Skeletal muscle tissue (tissue), 4 donors: Measurements from ENCODE around the gene MRPL9. TPM values are rescaled to one million over a fixed set of nuclear protein-coding genes. Genes with fewer than 3 reads are reported as not detected.

Experiments used
- H3K27ac ChIP-seq: one replicate; pipeline ENCODE4 v1.7.0; 2013; ENCODE audit warnings: mild to moderate bottlenecking, low read depth, low read length, inconsistent platforms
- H3K27me3 ChIP-seq, 3 donors: one replicate each; pipeline ENCODE4 v1.7.0; 2013; ENCODE audit warnings: low read length in 3 of 3; ENCODE audit not compliant: control insufficient read depth in 3 of 3, insufficient read depth in 3 of 3
- H3K36me3 ChIP-seq, 3 donors: one replicate each; pipeline ENCODE4 v1.7.0; 2013; ENCODE audit warnings: low read length in 3 of 3; ENCODE audit not compliant: control insufficient read depth in 3 of 3, insufficient read depth in 3 of 3
- H3K4me1 ChIP-seq, 3 donors: one replicate each; pipeline ENCODE4 v1.7.0; 2013; ENCODE audit warnings: low read length in 3 of 3, mild to moderate bottlenecking in 3 of 3; ENCODE audit not compliant: control insufficient read depth in 3 of 3, insufficient read depth in 3 of 3
- H3K4me3 ChIP-seq, 3 donors: one replicate each; pipeline ENCODE4 v1.7.0; 2013; ENCODE audit warnings: low read length in 3 of 3
- H3K9ac ChIP-seq, 3 donors: one replicate each; pipeline ENCODE4 v1.7.0; 2013; ENCODE audit warnings: low read length in 3 of 3, mild to moderate bottlenecking in 3 of 3, moderate library complexity in 2 of 3, low read depth in 1 of 3
- H3K9me3 ChIP-seq, 3 donors: one replicate each; pipeline ENCODE4 v1.7.0; 2013; ENCODE audit warnings: low read length in 3 of 3; ENCODE audit not compliant: control insufficient read depth in 3 of 3
- total RNA-seq: library from RNA; depleted of rRNA; stranded (reverse); fragments of >200 nt; gene quantifications from one replicate; pipeline ENCODE4 v1.2.3, GENCODE V29; 2014
- donor health status: Osteomylitis.

The MRPL9 gene
- 90.3 TPM for total RNA-seq

DNA sequence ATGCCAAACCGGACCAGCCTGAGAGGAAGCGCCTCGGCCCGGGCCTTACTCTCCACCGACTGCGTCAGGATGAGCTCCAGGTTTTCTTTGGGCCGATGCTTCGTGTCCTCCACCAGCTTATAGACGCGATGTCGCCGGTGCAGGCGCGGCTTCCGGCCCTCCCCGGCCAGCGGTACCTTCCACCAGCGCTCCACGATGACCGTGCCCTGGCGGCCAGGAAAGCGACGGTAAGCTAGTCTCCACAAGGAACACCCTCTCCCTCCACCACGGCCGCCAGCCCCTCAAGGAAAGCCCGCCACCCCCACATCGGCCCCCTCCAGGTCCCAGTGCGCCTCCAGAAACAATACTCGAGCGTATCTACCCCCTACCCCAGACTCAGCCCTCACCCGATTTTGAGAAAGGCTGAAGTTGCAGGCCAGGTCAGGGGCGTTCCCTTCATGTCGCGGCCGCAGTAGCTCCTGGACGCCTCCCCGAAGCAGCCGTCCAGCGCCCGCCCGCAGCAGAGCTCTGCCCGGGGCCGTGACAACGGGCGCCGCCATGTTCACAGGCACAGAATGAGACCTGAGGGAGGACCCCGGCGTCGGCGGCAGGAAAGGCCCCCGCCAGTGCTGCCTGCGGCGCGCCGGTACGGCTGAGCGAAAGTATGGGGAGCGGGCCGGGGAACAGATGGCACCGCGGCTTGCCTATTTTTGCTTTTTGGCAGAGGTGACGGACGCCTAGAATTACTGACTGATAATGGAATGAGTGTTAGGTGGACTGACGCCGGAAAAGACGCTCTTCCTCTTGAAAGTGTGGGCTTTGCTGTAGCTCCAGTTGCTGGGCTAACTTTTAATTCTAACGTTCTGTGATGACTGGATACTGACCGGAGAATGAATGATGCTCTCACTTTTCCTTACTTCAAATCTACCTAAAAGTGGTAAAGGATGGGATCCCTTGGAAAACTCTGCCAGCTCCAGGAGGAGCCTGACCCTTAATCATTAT is at the start of gene MRPL9:
Gene MRPL9, minus strand, starts transcription at position 556 of the 981 bp plus-strand sequence. Its CDS starts 17 bp downstream, at position 539.
- H3K27ac ChIP-seq = peak within 1 kb of the TSS; percentile 86
- no peaks in the 10 kb centered on the region for H3K9me3 ChIP-seq
- H3K36me3 ChIP-seq = peaks cover 18 to 31% (median 28%) of the 10 kb centered on the region in 3 donors
- peaks cover 8 to 11% (median 11%) of the 10 kb centered on the region in 3 donors for H3K4me1 ChIP-seq
- no peaks in the 10 kb centered on the region for H3K27me3 ChIP-seq
- peak within 1 kb of the TSS; percentile 76 to 90 (median 85) for H3K4me3 ChIP-seq
- H3K9ac ChIP-seq = peak within 1 kb of the TSS; percentile 75 to 92 (median 75)

DNA sequence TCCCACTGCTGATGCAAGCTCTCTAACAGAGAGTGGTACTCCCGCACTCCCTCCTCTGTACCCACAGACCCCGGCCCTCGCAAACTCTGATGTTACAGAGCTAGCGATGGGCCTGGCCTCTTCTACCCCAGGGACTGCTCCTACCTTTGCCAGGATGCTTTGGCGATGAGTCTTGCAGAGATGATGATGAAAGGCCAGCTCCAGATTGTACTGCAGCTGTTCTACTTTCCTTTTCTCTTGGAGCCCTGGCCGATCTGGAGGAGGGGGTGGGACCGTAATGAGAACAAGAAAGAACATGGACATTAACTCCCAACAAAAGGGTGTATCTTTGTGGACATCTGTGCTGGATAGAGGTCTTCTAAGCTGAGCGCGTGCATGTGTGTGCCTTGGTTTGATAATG is 47.9 kb upstream of the MRPL9 start:
- H3K4me3 ChIP-seq = no peak overlapping the region
- peaks cover 55 to 63% (median 56%) of the 10 kb centered on the region in 3 donors for H3K36me3 ChIP-seq
- H3K9me3 ChIP-seq = no peaks in the 10 kb centered on the region
- H3K9ac ChIP-seq = no peak overlapping the region
- no peak overlapping the region for H3K27ac ChIP-seq
- peaks cover 0 to 13% (median 0%) of the 10 kb centered on the region in 3 donors for H3K4me1 ChIP-seq
- H3K27me3 ChIP-seq = peaks cover 0 to 5% (median 0%) of the 10 kb centered on the region in 3 donors

DNA sequence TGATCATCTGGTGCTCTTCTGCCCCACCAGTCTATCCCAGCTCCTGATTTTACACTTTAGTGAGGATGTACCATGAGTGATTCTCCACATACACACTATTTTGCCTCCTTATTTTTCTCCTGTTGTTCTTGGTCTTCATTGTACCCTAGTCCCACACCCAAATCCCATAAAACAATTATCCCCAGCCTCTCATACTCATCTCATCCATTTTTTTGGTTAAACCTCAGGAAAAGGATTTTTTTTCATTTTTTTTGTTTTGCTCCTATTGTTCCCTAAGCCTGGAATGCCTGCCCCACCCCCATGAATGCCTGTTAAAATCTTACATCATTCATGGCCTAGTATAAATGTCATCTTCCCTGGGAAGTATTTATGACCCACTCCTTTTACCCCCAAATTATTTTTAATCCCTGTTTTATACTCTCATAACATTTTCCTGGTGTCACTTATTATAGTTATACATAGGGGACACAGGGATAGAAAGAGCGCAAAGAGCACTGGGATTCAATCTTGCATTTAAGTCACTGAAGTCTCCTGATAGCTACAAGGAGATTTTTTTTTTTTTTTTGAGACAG is 46.8 kb upstream of the MRPL9 start:
- Histone ChIP-seq H3K27me3 (peaks cover 0 to 5% (median 0%) of the 10 kb centered on the region in 3 donors), H3K36me3 (peaks cover 48 to 53% (median 50%) of the 10 kb centered on the region in 3 donors), H3K9me3 (no peaks in the 10 kb centered on the region), H3K4me1 (peaks cover 0 to 13% (median 0%) of the 10 kb centered on the region in 3 donors), H3K9ac (no peak overlapping the region), H3K27ac (no peak overlapping the region), H3K4me3 (no peak overlapping the region)

DNA sequence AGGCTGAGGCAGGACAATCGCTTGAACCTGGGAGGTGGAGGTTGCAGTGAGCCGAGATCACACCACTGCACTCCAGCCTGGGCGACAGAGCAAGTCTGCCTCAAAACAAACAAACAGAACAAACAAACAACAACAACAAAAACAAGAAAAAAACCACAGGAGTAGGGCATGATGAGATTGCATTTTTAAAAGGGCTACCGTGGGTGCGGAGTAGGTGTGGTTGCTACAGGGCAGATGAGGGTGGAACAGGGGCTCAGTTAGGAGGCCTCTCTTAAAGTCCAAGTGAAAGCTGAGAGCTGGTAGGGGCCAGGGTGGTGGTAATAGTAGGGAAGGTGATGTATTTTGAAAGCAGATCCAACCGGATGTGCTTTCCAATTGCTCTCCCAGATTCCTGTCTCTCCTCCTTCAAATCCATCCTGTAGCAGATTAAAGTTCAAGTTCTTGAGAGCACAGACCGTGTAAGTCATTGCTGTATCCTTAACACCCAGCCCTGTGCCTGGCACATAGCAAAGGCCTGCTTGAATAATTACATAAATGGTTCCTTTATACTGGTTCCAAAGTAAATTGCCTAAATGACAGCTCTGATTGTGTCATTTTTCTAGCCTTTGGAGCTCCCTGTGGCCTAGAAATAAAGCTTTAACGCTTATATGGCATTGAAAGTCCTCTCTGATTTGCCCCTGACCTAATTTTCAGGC is 46.1 kb upstream of the MRPL9 start:
- Histone ChIP-seq H3K9ac (no peak overlapping the region), H3K27ac (no peak overlapping the region), H3K4me3 (no peak overlapping the region), H3K36me3 (peaks cover 42 to 47% (median 44%) of the 10 kb centered on the region in 3 donors), H3K9me3 (no peaks in the 10 kb centered on the region), H3K27me3 (no peaks in the 10 kb centered on the region), H3K4me1 (peaks cover 0 to 13% (median 0%) of the 10 kb centered on the region in 3 donors)

DNA sequence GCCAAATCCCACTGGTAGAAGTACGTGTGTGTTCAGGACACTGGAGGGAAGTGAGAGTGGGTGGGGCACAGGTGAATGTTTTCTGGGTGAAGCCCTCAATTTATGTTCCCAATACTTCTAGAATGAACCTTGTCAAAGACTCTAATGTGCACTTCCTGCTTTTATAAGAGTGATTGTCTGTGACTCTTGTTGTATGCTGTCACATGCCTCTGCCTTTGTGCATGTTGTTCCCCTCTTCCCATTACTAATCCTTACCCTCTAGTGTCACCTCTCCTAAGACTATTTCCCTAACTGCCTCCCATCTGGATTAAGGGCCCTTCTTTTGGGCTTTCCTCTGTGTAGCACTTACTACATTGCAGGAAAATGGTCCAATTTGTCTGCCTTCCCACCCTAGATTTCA is 44.5 kb upstream of the MRPL9 start:
- no peaks in the 10 kb centered on the region for H3K27me3 ChIP-seq

DNA sequence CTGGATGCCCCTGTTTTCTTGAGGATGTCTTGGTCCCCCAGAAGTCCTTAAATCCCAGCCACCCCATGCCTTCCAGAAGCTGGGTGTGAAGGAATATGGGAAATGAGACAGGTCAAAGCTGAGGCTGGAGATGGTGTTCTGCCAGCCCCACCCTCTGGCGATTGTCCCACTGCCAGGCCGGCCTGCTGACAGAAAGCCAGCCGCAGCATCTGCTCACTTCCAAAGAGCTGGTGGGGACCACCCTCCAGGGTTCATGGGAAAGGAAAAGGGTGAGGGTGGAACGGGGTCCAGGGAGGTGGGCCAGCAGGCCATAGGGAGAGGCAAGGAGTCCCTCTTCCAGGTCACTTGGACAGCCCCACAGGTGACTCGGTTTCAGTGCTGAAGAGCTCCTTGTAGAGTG is 43.8 kb upstream of the MRPL9 start:
- no peaks in the 10 kb centered on the region for H3K9me3 ChIP-seq
- no peak overlapping the region for H3K4me3 ChIP-seq
- no peak overlapping the region for H3K9ac ChIP-seq
- no peaks in the 10 kb centered on the region for H3K27me3 ChIP-seq
- peaks cover 0 to 28% (median 14%) of the 10 kb centered on the region in 3 donors for H3K4me1 ChIP-seq
- H3K36me3 ChIP-seq = peaks cover 22 to 31% (median 30%) of the 10 kb centered on the region in 3 donors
- H3K27ac ChIP-seq = no peak overlapping the region

More for the DNA sequence above, 44.5 kb upstream of the MRPL9 start:
- Histone ChIP-seq H3K9me3 (no peaks in the 10 kb centered on the region), H3K27ac (no peak overlapping the region), H3K9ac (no peak overlapping the region), H3K4me1 (peaks cover 0 to 22% (median 9%) of the 10 kb centered on the region in 3 donors), H3K36me3 (peaks cover 28 to 34% (median 30%) of the 10 kb centered on the region in 3 donors), H3K4me3 (no peak overlapping the region)

DNA sequence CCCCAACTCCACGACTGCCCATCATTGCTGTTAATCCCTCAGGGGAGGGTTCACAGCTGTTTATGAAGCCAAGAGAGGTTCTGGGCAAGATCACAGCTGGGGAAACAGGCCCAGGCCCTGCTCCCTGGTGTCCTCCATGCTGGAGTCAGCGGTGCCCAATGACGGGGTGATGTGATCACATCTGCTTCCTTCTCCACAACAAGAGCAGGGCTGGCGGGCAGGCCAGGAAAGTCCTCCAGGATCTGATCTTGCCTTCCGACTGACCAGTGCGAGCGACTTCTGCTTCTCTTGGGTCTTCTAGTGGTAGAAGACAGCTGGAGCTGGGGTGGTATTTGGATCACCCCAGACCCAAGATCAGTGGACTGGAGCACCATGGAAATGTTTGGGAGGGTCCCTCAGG is 42.9 kb upstream of the MRPL9 start:
- H3K27ac ChIP-seq = no peak overlapping the region
- H3K4me3 ChIP-seq = no peak overlapping the region
- H3K9ac ChIP-seq = no peak overlapping the region
- H3K27me3 ChIP-seq = peaks cover 0 to 2% (median 0%) of the 10 kb centered on the region in 3 donors
- H3K4me1 ChIP-seq = peaks cover 0 to 26% (median 14%) of the 10 kb centered on the region in 3 donors
- no peaks in the 10 kb centered on the region for H3K9me3 ChIP-seq
- H3K36me3 ChIP-seq = peaks cover 16 to 26% (median 26%) of the 10 kb centered on the region in 3 donors

DNA sequence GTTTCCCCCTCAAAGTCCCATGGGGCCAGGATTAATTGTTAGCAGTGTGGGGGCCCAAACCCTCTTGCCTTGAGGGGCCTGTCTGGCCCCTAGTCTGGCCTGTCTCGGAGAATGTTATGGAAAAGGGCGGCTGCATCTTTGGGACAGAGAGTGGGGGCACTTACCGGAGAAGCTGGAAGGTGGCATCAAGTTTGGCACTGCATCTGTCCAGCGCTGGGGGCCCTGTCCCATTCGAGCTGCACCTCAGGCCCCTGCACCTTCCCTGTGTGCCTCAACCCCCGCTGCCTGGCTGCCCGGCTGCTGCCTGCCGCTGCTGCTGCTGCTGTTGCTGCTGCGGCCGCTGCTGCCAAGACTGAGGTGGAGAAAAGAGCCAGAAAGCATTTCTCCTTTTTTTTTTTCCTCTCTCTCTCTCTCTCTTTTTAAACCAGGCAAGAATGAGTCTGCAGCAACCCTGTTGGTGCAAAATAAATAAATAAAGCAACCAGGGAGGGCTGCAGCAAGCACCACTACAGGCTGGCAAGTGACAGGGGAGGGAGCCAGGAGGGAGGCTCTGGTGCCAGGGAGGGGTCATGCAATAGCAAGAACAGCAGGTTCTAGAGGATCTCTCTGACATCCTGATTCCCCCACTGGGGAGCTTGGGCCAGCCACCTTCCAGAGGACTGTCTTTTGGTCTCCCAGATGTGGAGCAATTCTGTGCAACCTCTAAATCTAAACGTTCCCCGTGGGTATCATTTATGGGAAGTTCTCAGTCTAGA is 41.9 kb upstream of the MRPL9 start, which contains the start of gene LINGO4:
Gene LINGO4, minus strand, starts transcription at position 354 of the 755 bp plus-strand sequence. CDS start 2,715 bp downstream, outside the sequence.
- Histone ChIP-seq H3K4me3 (no peak within 1 kb of the TSS), H3K27me3 (peaks cover 0 to 6% (median 0%) of the 10 kb centered on the region in 3 donors), H3K27ac (no peak within 1 kb of the TSS), H3K4me1 (peaks cover 0 to 24% (median 14%) of the 10 kb centered on the region in 3 donors), H3K9me3 (no peaks in the 10 kb centered on the region), H3K36me3 (peaks cover 10 to 21% (median 21%) of the 10 kb centered on the region in 3 donors), H3K9ac (no peak within 1 kb of the TSS)

DNA sequence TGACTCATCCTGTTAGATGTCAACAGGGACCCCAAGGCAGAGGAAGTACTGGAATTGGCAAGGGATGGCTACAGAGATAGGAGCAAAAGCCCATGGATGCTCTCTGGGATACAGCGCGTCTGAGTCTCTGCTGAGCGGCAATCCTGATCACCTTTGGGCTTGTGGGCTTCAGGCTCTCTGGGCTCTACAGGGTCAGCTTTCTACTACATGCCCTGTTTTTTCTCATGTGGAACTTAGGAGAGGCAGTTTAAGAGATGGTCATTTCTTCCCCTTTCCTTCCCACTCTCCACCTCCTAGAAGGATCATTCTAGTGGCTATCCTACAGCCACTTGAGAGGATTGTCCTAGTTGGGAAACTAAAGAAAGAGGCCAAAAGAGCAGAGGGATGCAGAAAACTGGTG is 40.6 kb upstream of the MRPL9 start:
- H3K36me3 ChIP-seq = peaks cover 8 to 20% (median 18%) of the 10 kb centered on the region in 3 donors
- no peak overlapping the region for H3K9ac ChIP-seq
- no peak overlapping the region for H3K4me3 ChIP-seq
- H3K4me1 ChIP-seq = peaks cover 0 to 24% (median 14%) of the 10 kb centered on the region in 3 donors
- H3K27me3 ChIP-seq = peaks cover 2 to 6% (median 3%) of the 10 kb centered on the region in 3 donors
- H3K9me3 ChIP-seq = no peaks in the 10 kb centered on the region
- no peak overlapping the region for H3K27ac ChIP-seq
